Stomach (tissue), 9 donors: ENCODE results near the gene PIEZO1. TPM values are rescaled to one million over a fixed set of nuclear protein-coding genes. Genes with fewer than 3 reads are reported as not detected.

Source experiments
- DNase-seq, 2 donors: peaks; one replicate each; pipeline versions ENCODE4 v3.0.0 to v3.0.0-alpha.2; 2013 to 2019
- H3K27ac ChIP-seq, 5 donors: fragments of 200-600 bp in 4 of 5; sonication (generic) in 4 of 5; one replicate each; pipeline ENCODE4 v1.5.1; 2013 to 2019; ENCODE audit warnings: mild to moderate bottlenecking in 1 of 5, moderate library complexity in 1 of 5
- H3K27me3 ChIP-seq, 3 donors: fragments of 200-600 bp; sonication (generic); one replicate each; pipeline ENCODE4 v1.5.1; 2017 to 2019; ENCODE audit warnings: mixed run types in 1 of 3
- H3K36me3 ChIP-seq, 4 donors: fragments of 200-600 bp; sonication (generic); 1 replicate in 3 of 4; 2 replicates in 1 of 4; pipeline ENCODE4 v1.5.1; 2016 to 2019
- H3K4me1 ChIP-seq, 4 donors: fragments of 200-600 bp; sonication (generic); one replicate each; pipeline ENCODE4 v1.5.1; 2016 to 2019
- H3K4me3 ChIP-seq, 4 donors: fragments of 200-600 bp; sonication (generic) in 3 of 4; one replicate each; pipeline ENCODE4 v1.5.1; 2016 to 2019; ENCODE audit warnings: mild to moderate bottlenecking in 1 of 4
- H3K9me3 ChIP-seq, 4 donors: fragments of 200-600 bp; sonication (generic); one replicate each; pipeline ENCODE4 v1.5.1; 2016 to 2019
- EP300 ChIP-seq: sonication (generic); formaldehyde crosslinking; IDR thresholded peaks from one replicate; pipeline ENCODE4 v1.6.1; 2017; ENCODE audit warnings: antibody characterized with exemption
- POLR2A ChIP-seq, 4 donors: fragments of 450-650 bp; IDR thresholded peaks; one replicate each; pipeline ENCODE4 v1.6.1; 2016; ENCODE audit warnings: antibody characterized with exemption in 4 of 4, control low read depth in 2 of 4, mild to moderate bottlenecking in 1 of 4, moderate library complexity in 1 of 4
- POLR2AphosphoS5 ChIP-seq, 3 donors: sonication (generic); formaldehyde crosslinking; IDR thresholded peaks; one replicate each; pipeline ENCODE4 v1.6.1; 2016; ENCODE audit warnings: antibody characterized with exemption in 3 of 3
- WGBS, 5 donors: extraction: QIAGEN DNeasy Blood & Tissue Kit in 3 of 5; methylation state at CpG; one replicate each; pipeline versions ENCODE4 v1.1.5 to v1.1.7; 2013 to 2018; 5-methylcytosine and 5-hydroxymethylcytosine counted together
- intact Hi-C: fragments of 100-400 bp; cut with DNase I; formaldehyde crosslinking; loops from one replicate; pipeline ENCODE4 v1.15.1; 2023; ENCODE audit warnings: low total_unique reads
- polyA plus RNA-seq, 3 donors: library from polyadenylated mRNA; stranded (reverse); fragments of 200-250 nt; gene quantifications; one replicate each; pipeline ENCODE4 v1.2.3, GENCODE V29; 2013
- total RNA-seq, 5 donors: library from RNA; depleted of rRNA; stranded (reverse); fragments of >200 nt; gene quantifications; one replicate each; pipeline versions ENCODE4 v1.1.0 to v1.2.3, GENCODE V29; 2014 to 2016
- TF ChIP-seq, protein P1 (sequence below), 7 experiments: fragments of 450-650 bp in 4 of 7; fragments of 200-600 bp in 3 of 7; sonication (generic) in 3 of 7; IDR thresholded peaks; one replicate each; pipeline ENCODE4 v1.5.1; 2016 to 2019; ENCODE audit warnings: antibody characterized with exemption in 7 of 7, control low read depth in 2 of 7, mild to moderate bottlenecking in 1 of 7
- donor health status: healthy with polysubstance abuse.
- donor health status: Bipolar disorder and iron deficiency.
- donor health status: healthy.

PIEZO1 gene
- total and polyA plus RNA-seq, 8 donors: 43.7 to 171 (median 115) TPM

DNA sequence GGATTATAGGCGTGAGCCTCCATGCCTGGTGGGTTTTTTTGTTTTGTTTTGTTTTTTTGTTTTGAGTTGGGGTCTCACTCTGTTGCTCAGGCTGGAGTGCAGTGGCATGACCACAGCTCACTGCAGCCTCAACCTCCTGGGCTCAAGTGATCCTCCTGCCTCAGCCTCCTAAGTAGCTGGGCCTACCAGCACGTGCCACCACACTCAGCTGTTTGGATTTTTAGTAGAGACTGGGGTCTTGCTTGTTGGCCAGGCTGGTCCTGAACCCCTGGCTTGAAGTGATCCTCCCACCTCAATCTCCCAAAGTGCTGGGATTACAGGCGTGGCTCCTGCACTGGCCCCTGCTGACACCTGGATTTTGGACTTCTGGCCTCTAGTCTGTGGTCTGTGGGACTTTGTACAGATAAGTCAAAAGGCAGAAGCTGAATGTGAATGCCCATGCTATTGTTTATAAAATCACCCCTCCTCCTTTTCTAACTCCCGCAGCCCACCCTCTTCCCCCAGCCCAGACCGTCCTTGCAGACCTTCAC is 104.4 kb downstream of the PIEZO1 start:
- Histone ChIP-seq H3K9me3 (no peaks in the 10 kb centered on the region), H3K4me1 (peaks cover 9 to 28% (median 24%) of the 10 kb centered on the region in 4 donors), H3K27me3 (peaks cover 0 to 64% (median 22%) of the 10 kb centered on the region in 3 donors), H3K27ac (peak overlapping the region in 2 of 5 donors; percentile 78 to 84), H3K36me3 (peaks cover 0 to 20% (median 4%) of the 10 kb centered on the region in 4 donors), H3K4me3 (no peak overlapping the region)
- TF ChIP-seq EP300 (no peak), POLR2AphosphoS5 (IDR thresholded peaks at IDR 0.05) (no peak), POLR2A (IDR thresholded peaks at IDR 0.05) (no peak)
- TF ChIP-seq, protein P1, sequence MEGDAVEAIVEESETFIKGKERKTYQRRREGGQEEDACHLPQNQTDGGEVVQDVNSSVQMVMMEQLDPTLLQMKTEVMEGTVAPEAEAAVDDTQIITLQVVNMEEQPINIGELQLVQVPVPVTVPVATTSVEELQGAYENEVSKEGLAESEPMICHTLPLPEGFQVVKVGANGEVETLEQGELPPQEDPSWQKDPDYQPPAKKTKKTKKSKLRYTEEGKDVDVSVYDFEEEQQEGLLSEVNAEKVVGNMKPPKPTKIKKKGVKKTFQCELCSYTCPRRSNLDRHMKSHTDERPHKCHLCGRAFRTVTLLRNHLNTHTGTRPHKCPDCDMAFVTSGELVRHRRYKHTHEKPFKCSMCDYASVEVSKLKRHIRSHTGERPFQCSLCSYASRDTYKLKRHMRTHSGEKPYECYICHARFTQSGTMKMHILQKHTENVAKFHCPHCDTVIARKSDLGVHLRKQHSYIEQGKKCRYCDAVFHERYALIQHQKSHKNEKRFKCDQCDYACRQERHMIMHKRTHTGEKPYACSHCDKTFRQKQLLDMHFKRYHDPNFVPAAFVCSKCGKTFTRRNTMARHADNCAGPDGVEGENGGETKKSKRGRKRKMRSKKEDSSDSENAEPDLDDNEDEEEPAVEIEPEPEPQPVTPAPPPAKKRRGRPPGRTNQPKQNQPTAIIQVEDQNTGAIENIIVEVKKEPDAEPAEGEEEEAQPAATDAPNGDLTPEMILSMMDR (IDR thresholded peaks at IDR 0.05): no peak
- intact Hi-C loops: no loop called here
- DNase-seq: no peak
- WGBS, 5 donors: 84 to 92% (median 90%) methylated on average over 4 to 5 of the region's 5 CpGs

GRCh38 chr16:88678224-88678979 is 106.6 kb downstream of the PIEZO1 start:
- Histone ChIP-seq H3K4me1 (peaks cover 0 to 17% (median 14%) of the 10 kb centered on the region in 4 donors), H3K36me3 (peaks cover 4 to 27% (median 9%) of the 10 kb centered on the region in 4 donors), H3K27ac (no peak overlapping the region), H3K9me3 (no peaks in the 10 kb centered on the region), H3K4me3 (no peak overlapping the region), H3K27me3 (peaks cover 0 to 42% (median 12%) of the 10 kb centered on the region in 3 donors)
- 49 to 73% (median 63%) methylated on average over 18 to 32 of the region's 32 CpGs for WGBS, 5 donors
- no peak for TF ChIP-seq POLR2A (IDR thresholded peaks at IDR 0.05)
- TF ChIP-seq EP300: no peak
- TF ChIP-seq, protein P1 (IDR thresholded peaks at IDR 0.05): no peak
- no peak for TF ChIP-seq POLR2AphosphoS5 (IDR thresholded peaks at IDR 0.05)
- intact Hi-C loops: no loop called here
- DNase-seq: no peak

GRCh38 chr16:88677721-88678120 is 107.3 kb downstream of the PIEZO1 start:
- peaks cover 0 to 17% (median 14%) of the 10 kb centered on the region in 4 donors for H3K4me1 ChIP-seq
- peaks cover 5 to 27% (median 10%) of the 10 kb centered on the region in 4 donors for H3K36me3 ChIP-seq
- intact Hi-C loops: no loop called here
- DNase-seq: no peak
- 75 to 85% (median 82%) methylated on average over 5 to 13 of the region's 13 CpGs for WGBS, 5 donors
- no peak overlapping the region for H3K27ac ChIP-seq
- no peak overlapping the region for H3K4me3 ChIP-seq
- H3K27me3 ChIP-seq: peaks cover 0 to 42% (median 12%) of the 10 kb centered on the region in 3 donors
- TF ChIP-seq POLR2A (IDR thresholded peaks at IDR 0.05) (no peak), EP300 (no peak)
- H3K9me3 ChIP-seq: no peaks in the 10 kb centered on the region

- DNase-seq: no peak
- Histone ChIP-seq H3K27ac (no peak overlapping the region), H3K4me3 (no peak overlapping the region), H3K9me3 (no peaks in the 10 kb centered on the region), H3K36me3 (peaks cover 5 to 27% (median 13%) of the 10 kb centered on the region in 4 donors), H3K4me1 (peaks cover 0 to 11% (median 9%) of the 10 kb centered on the region in 4 donors), H3K27me3 (peaks cover 0 to 34% (median 12%) of the 10 kb centered on the region in 3 donors)
- WGBS, 5 donors: 70 to 88% (median 85%) methylated on average over 14 to 22 of the region's 22 CpGs
- intact Hi-C loops: no loop called here
- TF ChIP-seq EP300: no peak
- no peak for TF ChIP-seq POLR2A (IDR thresholded peaks at IDR 0.05)
- TF ChIP-seq, protein P1 (IDR thresholded peaks at IDR 0.05): no peak
- TF ChIP-seq POLR2AphosphoS5 (IDR thresholded peaks at IDR 0.05): no peak
Measured at GRCh38 chr16:88676502-88677242, 108.3 kb downstream of the PIEZO1 start.
